ENCODE measurements around the gene RBCK1. TPM values are rescaled to one million over a fixed set of nuclear protein-coding genes. Genes with fewer than 3 reads are reported as not detected.

RBCK1 gene
- total and polyA plus RNA-seq, 9 of the 15 experiments (the other 6 are each of a cell fraction or from before 2014, with no cell fraction given): 5.9 to 59.3 (median 26.5) TPM

- peak; percentile 94 for TF ChIP-seq POLR2G (IDR thresholded peaks at IDR 0.05; ENCODE audit: low read depth, low read length)
- TF ChIP-seq MXD1 (CRISPR knock-in tag; IDR thresholded peaks at IDR 0.05; ENCODE audit: borderline replicate concordance, poor library complexity, severe bottlenecking): no peak
- no peak for TF ChIP-seq ZNF140 (CRISPR knock-in tag; IDR thresholded peaks at IDR 0.05)
- TF ChIP-seq KDM1A (IDR thresholded peaks at IDR 0.05): no peak
- no peak for TF ChIP-seq ZNF277 (CRISPR knock-in tag; IDR thresholded peaks at IDR 0.05; ENCODE audit: borderline replicate concordance)
- no peak for TF ChIP-seq KLF1 (tag; IDR thresholded peaks at IDR 0.05)
- TF ChIP-seq POU5F1 (IDR thresholded peaks at IDR 0.05; ENCODE audit: borderline replicate concordance, low read depth, low read length, partially characterized antibody): no peak
- TF ChIP-seq ZNF592 (IDR thresholded peaks at IDR 0.05): no peak
- no peak for TF ChIP-seq E2F8 (IDR thresholded peaks at IDR 0.05; ENCODE audit: low read depth, partially characterized antibody)
- peak; percentile 59 for TF ChIP-seq KDM5B (IDR thresholded peaks at IDR 0.05; ENCODE audit: insufficient replicate concordance, low read depth, low read length)
- TF ChIP-seq ZNF12 (CRISPR knock-in tag; IDR thresholded peaks at IDR 0.05): no peak
- TF ChIP-seq SUPT5H (IDR thresholded peaks at IDR 0.05): peak; percentile 85
- 0 out of 2 replicates have a peak, but pooled peaks have one; percentile 14 for TF ChIP-seq TCF3 (CRISPR knock-in tag; IDR thresholded peaks at IDR 0.05)
- peak; percentile 39 for TF ChIP-seq TAF9B (IDR thresholded peaks at IDR 0.05; ENCODE audit: partially characterized antibody)
- no peak for TF ChIP-seq NFIC (IDR thresholded peaks at IDR 0.05)
- no peak; the same call in 1 of the 2 replicates for TF ChIP-seq DMBX1 (CRISPR knock-in tag; IDR thresholded peaks at IDR 0.05; ENCODE audit: borderline replicate concordance)
- no peak for TF ChIP-seq ZNF133 (CRISPR knock-in tag; IDR thresholded peaks at IDR 0.05)
- TF ChIP-seq ETV5 (CRISPR knock-in tag; IDR thresholded peaks at IDR 0.05; ENCODE audit: low read depth): peak; percentile 81; the same call in 1 of the 2 replicates
- no peak for TF ChIP-seq HNRNPK (IDR thresholded peaks at IDR 0.05; ENCODE audit: low read depth, low read length, poor library complexity, severe bottlenecking)
These were observed 26.4 kb upstream of the RBCK1 start (continued) for GRCh38 chr20:381581-382290.
